GM21786 (cell line): ENCODE data around the gene ZNF488.

Experiments
- ATAC-seq: cut with Tn5 transposase; IDR thresholded peaks from one replicate; pipeline ENCODE4 v1.9.1; 2021; ENCODE audit not compliant: unreplicated experiment

ZNF488 gene

DNA sequence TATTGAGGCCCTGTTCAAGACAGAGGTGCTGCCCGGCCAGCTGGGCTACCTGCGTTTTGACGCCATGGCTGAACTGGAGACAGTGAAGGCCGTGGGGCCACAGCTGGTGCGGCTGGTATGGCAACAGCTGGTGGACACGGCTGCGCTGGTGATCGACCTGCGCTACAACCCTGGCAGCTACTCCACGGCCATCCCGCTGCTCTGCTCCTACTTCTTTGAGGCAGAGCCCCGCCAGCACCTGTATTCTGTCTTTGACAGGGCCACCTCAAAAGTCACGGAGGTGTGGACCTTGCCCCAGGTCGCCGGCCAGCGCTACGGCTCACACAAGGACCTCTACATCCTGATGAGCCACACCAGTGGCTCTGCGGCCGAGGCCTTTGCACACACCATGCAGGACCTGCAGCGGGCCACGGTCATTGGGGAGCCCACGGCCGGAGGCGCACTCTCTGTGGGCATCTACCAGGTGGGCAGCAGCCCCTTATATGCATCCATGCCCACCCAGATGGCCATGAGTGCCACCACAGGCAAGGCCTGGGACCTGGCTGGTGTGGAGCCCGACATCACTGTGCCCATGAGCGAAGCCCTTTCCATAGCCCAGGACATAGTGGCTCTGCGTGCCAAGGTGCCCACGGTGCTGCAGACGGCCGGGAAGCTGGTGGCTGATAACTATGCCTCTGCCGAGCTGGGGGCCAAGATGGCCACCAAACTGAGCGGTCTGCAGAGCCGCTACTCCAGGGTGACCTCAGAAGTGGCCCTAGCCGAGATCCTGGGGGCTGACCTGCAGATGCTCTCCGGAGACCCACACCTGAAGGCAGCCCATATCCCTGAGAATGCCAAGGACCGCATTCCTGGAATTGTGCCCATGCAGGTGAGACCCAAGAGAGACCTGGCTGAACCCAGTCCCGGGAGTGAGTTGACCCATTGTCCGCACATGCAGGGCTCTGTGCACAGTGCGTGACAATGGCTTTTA, 33.1 kb downstream of the ZNF488 start:
- no peak for ATAC-seq

GRCh38 chr10:47349941-47350371, 34.1 kb downstream of the ZNF488 start:
- no peak for ATAC-seq

DNA sequence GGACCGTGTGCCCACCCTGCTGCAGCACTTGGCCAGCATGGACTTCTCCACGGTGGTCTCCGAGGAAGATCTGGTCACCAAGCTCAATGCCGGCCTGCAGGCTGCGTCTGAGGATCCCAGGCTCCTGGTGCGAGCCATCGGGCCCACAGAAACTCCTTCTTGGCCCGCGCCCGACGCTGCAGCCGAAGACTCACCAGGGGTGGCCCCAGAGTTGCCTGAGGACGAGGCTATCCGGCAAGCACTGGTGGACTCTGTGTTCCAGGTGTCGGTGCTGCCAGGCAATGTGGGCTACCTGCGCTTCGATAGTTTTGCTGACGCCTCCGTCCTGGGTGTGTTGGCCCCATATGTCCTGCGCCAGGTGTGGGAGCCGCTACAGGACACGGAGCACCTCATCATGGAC, 34.6 kb downstream of the ZNF488 start:
- ATAC-seq: no peak

DNA sequence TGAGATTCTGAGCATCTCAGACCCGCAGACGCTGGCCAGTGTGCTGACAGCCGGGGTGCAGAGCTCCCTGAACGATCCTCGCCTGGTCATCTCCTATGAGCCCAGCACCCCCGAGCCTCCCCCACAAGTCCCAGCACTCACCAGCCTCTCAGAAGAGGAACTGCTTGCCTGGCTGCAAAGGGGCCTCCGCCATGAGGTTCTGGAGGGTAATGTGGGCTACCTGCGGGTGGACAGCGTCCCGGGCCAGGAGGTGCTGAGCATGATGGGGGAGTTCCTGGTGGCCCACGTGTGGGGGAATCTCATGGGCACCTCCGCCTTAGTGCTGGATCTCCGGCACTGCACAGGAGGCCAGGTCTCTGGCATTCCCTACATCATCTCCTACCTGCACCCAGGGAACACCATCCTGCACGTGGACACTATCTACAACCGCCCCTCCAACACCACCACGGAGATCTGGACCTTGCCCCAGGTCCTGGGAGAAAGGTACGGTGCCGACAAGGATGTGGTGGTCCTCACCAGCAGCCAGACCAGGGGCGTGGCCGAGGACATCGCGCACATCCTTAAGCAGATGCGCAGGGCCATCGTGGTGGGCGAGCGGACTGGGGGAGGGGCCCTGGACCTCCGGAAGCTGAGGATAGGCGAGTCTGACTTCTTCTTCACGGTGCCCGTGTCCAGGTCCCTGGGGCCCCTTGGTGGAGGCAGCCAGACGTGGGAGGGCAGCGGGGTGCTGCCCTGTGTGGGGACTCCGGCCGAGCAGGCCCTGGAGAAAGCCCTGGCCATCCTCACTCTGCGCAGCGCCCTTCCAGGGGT, 35.2 kb downstream of the ZNF488 start:
- ATAC-seq: no peak

DNA sequence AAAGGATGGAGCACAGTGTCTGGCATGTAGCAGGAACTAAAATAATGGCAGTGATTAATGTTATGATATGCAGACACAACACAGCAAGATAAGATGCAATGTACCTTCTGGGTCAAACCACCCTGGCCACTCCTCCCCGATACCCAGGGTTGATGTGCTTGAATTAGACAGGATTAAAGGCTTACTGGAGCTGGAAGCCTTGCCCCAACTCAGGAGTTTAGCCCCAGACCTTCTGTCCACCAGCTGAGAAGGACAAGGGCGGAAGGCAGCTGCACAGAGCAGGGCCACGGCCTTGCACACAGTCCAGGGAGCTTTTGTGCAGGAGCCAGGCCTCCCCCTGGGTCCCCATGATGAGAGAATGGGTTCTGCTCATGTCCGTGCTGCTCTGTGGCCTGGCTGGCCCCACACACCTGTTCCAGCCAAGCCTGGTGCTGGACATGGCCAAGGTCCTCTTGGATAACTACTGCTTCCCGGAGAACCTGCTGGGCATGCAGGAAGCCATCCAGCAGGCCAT, 35.9 kb downstream of the ZNF488 start, which contains the start of gene RBP3:
TSS of gene RBP3 (plus strand) at position 226 of the 514 bp plus-strand sequence. CDS start at position 348, 122 bp downstream.
- ATAC-seq: no peak

DNA sequence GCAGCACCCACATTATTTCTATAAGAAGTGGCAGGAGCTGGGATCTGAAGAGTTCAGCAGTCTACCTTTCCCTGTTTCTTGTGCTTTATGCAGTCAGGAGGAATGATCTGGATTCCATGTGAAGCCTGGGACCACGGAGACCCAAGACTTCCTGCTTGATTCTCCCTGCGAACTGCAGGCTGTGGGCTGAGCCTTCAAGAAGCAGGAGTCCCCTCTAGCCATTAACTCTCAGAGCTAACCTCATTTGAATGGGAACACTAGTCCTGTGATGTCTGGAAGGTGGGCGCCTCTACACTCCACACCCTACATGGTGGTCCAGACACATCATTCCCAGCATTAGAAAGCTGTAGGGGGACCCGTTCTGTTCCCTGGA, 36.8 kb downstream of the ZNF488 start:
- ATAC-seq: no peak

- ATAC-seq: no peak
Observed at GRCh38 chr10:47346581-47347302, 37.4 kb downstream of the ZNF488 start.

DNA sequence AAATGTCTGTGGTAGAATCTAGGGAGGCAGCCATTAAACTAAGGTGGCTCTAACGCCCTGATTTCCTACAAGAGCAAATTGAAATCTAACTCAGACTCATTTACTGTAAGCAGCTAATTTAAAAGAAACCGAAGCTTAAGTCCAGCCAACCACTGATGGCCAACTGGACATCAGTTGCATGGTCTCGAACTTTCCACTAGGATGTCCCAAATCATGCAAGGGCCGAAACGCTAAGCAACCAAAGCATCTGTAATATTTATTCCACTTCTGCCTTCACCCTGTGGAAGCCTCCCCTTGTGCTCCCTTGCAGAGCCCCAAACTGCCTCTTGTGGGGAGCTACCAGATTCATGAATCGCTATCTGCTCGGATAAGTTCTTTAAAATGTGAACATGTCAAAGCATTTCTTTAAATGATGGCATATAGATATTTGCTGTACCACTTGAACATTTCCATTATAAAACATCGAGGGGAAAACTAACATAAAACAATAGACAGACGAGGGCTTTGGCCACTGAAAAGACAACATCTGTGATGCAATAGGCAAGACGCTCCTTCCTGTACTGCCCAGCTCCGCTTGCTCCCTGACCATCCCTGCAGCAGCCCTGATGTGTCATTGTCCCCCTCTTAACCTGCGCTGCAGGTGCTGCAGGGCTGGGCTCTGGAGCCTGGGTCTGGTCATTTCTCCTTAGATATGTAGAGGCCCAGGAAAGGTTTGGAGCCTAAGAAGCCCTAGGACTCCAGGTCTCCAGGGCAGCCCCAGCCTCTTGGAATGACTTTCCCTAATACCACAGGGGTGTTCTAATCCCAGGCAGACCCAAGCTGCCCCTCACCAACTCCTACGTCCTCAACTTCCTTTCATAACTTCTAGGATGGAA, 38.9 kb downstream of the ZNF488 start:
- no peak for ATAC-seq

DNA sequence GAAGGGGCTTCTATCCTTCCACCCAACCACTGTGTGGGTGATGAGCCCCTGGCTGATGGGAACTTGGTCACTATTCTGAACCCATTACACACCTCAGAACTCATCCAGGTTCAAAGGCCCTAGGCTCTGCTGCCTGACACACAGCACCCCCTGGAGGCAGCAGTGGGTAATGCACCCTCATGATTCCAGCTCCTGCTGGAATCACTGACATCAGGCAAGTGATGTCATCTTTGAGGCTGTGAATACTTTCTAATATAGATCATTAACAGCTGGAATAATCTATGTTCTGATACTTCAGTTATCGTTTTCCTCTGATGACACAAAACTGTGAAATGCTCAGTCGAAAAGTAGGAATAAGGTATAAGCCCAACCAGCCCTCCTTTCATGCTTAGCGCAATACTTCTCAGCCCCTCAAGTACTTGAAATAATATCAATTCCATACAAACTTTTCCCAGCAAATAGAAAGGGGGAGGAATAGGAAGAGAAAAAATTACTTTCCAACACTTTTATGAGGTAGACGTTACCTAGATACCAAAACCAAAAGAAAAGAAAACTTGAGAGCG, 43.4 kb downstream of the ZNF488 start:
- ATAC-seq: peak; percentile 47

DNA sequence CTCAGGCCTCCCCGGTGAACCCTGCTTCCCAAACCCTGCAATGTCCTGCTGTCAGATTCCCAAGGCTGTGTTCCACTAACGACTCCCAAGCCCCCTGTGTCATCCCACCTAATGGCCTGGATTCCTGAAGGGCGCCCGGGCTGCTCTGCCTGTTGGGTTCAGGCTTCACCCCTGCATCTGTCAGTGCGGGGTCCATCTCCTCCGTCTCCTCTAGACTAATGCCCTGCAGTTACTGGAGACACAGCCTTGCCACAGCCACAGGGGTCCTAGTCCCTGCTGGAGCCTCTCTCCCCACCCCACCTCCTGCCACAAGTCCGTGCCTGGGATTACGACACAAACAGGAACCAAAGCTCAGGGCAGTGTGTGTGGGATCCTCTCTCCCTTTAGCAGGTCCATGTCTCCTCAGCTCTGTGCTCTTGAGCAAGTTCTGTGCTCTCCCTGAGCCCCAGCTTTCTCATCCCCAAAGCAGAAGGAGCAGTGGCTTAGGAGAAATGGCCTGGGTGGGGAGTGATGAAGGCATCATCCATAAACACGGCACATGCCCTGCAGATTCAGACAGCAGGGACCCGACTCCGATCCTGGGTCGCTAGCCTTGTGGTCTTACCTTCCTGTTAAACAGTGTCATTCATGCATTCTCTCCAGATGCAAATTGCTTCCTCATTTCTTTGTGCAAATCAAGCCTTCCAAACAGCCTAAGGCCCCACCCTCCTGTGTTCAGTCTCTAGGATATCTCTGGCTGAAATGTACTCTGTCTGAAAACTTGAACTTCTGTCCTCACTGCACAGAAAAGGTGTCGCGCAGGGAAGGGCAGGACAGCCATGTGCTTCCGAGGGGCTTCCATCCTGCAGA, 44.1 kb downstream of the ZNF488 start:
- ATAC-seq: no peak

DNA sequence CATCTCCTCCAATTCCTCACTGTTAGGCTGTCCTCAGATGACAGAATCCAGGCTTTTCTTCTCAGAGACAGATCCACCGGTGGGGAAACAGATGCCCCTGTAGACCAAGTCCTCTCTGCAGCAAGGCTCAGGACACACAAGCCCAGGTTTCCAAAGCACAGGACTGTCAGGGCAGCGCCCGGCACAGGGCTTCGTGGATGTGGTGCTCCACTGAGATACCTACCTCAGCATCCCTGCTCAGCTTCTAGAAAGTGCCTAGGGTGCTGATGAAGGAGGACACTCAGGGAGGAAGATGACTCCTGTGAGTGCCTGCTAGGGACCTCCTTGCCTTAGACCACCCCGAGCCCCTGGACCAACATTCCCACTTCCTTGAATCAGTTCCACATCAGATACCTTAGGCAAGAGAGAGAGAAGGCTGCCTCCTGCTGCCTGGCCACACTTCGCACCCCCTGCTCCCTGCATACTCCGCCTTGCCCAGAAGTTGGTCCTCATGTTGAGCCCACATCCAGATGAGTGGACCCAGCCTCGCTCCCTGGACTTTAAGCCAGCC, 44.8 kb downstream of the ZNF488 start:
- no peak for ATAC-seq

DNA sequence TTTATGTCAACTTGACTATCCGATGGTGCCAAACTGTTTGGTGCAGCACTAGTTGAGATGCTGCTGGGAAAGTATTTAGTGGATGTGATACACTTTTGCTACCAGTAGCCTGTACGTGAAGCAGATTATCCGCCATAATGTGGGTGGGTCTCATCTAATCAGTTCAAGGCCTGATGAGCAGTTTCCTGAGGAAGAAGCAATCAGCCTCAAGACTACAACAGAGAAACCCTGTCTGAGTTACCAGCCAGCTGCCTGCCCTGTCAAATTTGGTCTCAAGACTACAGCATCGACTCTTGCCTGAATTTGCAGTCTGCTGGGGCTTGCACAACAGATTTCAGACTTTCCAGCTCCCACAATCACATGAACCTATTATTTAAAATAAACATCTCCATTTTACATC, 46.8 kb downstream of the ZNF488 start:
- ATAC-seq: no peak

GRCh38 chr10:47336387-47337134, 47.5 kb downstream of the ZNF488 start:
- no peak for ATAC-seq

DNA sequence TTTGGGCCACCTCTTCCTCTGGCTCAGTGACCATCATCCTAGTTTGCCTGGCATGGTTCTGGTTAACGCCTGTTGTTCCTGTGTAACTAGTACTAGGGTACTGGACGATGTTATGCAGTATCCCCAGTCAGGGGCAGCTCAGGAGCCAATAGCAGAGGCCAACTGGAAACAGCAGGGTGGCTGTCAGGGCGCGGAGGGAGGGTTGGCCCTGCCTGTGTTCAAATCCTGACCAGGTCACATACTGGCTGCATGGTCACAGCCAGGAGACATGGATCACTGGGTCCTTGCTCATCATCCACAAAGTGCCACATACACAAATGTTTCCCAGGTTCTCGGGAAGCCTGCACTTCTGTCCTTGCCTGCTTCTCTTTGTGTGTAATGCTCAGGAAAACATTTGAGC, 48.2 kb downstream of the ZNF488 start:
- no peak for ATAC-seq

DNA sequence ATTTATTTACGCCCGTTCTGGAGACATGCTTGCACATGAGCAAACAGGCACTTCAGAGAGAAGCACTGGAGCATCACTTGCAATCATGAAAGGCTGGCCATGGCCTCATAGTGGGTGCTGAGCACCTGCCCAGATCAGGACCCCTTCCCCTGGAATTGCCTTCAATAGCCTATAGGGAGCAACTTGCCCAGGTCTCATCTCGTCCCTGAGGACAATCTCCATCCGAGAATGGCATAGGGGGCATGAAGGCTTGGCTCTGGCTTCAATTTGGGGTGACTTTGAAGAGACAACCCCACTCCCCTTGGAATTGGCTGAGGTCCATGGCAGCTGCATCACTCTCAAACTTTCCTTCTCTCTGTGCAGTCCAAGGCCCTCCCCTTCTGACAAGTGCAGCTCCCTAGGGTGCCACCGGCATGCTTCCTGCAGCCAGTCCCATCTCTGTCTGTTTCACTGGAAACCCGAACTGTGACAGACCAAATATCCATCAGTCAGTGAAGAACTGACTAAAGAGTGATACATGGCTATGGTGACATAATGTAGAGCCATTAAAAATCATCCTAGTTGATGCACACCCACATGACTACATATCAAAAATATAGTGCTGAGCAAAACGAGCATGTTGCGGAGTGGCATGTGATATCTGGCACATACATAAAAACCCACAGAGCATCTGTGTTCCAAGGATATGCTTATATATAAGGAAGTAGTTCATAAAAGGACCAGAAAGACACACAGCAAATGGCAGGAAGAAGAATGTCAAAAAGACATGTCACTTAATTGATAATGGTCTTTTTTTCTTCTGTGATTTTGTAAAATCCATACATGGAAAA, 49.4 kb downstream of the ZNF488 start:
- ATAC-seq: no peak

DNA sequence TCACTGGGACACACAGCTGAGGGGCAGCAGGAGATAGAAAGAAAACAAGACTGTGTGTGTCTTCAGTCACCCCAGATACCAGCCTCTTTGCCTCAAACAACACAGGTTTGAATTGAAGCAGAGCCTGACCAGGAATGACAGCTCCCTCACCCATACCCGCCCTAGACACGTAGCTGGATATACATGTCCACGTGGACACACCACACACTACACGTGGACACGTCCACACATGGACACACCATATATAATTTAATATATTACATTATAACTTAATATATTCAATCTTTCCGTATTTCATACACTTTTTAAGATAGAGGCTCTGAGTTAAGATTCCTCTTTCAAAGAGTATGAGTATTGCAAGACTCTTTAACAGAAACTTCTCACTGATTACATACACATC, 50.6 kb downstream of the ZNF488 start:
- ATAC-seq: no peak

GRCh38 chr10:47332946-47333345, 51.1 kb downstream of the ZNF488 start:
- no peak for ATAC-seq
